Astrocyte (in vitro differentiated cells and primary cell): ENCODE results near the gene MUC5AC. TPM values are rescaled to one million over a fixed set of nuclear protein-coding genes. Genes with fewer than 3 reads are reported as not detected.

ENCODE experiments used
- DNase-seq: peaks from one replicate; pipeline ENCODE4 v3.0.0-alpha.2; 2010; ENCODE audit warnings: low read depth
- FAIRE-seq: peaks from 2 replicates; lab custom pipeline; 2011; peaks lifted over from hg19 to GRCh38; lab: Jason Lieb, UNC
- H2AFZ ChIP-seq: 2 replicates; pipeline ENCODE4 v1.6.0; 2012; ENCODE audit warnings: low read depth, low read length, inconsistent platforms
- H3K27ac ChIP-seq: 2 replicates; pipeline ENCODE4 v1.5.1; 2011; ENCODE audit warnings: low read depth, low read length, inconsistent platforms
- H3K27me3 ChIP-seq: 2 replicates; pipeline ENCODE4 v1.6.0; 2011; ENCODE audit warnings: low read length, inconsistent platforms; ENCODE audit not compliant: insufficient read depth
- H3K36me3 ChIP-seq: 2 replicates; pipeline ENCODE4 v1.5.1; 2011; ENCODE audit warnings: low read length, inconsistent platforms; ENCODE audit not compliant: insufficient read depth
- H3K4me1 ChIP-seq: 2 replicates; pipeline ENCODE4 v1.5.1; 2011; ENCODE audit warnings: low read length, inconsistent platforms; ENCODE audit not compliant: insufficient read depth
- H3K4me2 ChIP-seq: 2 replicates; pipeline ENCODE4 v1.6.0; 2012; ENCODE audit warnings: low read length, inconsistent platforms
- H3K4me3 ChIP-seq: 2 replicates; pipeline ENCODE4 v1.5.1; 2011; ENCODE audit warnings: low read depth, mild to moderate bottlenecking, low read length, inconsistent platforms; ENCODE audit not compliant: insufficient read depth
- H3K79me2 ChIP-seq: 2 replicates; pipeline ENCODE4 v1.6.0; 2012; ENCODE audit warnings: mild to moderate bottlenecking, low read length, inconsistent platforms; ENCODE audit not compliant: insufficient read depth
- H3K9ac ChIP-seq: 2 replicates; pipeline ENCODE4 v1.6.0; 2012; ENCODE audit warnings: mild to moderate bottlenecking, low read length, inconsistent platforms
- H3K9me3 ChIP-seq: 2 replicates; pipeline ENCODE4 v1.5.1; 2012; ENCODE audit warnings: low read depth, mild to moderate bottlenecking, low read length, inconsistent platforms; ENCODE audit not compliant: insufficient read depth
- H4K20me1 ChIP-seq: 2 replicates; pipeline ENCODE4 v1.6.0; 2012; ENCODE audit warnings: low read length, inconsistent platforms; ENCODE audit not compliant: insufficient read depth
- H3K27ac Mint-ChIP-seq: one replicate; pipeline ENCODE4 v1.8.0; 2021; ENCODE audit warnings: mild to moderate bottlenecking, mixed read lengths; ENCODE audit not compliant: unreplicated experiment
- H3K27me3 Mint-ChIP-seq: one replicate; pipeline ENCODE4 v1.8.0; 2021; ENCODE audit warnings: low read depth, mixed read lengths; ENCODE audit not compliant: unreplicated experiment
- H3K36me3 Mint-ChIP-seq: one replicate; pipeline ENCODE4 v1.8.0; 2021; ENCODE audit warnings: low read depth, mixed read lengths; ENCODE audit not compliant: unreplicated experiment
- H3K4me1 Mint-ChIP-seq: one replicate; pipeline ENCODE4 v1.8.0; 2021; ENCODE audit warnings: low read depth, mixed read lengths; ENCODE audit not compliant: unreplicated experiment
- H3K4me3 Mint-ChIP-seq: one replicate; pipeline ENCODE4 v1.8.0; 2021; ENCODE audit warnings: mild to moderate bottlenecking, moderate library complexity, mixed read lengths; ENCODE audit not compliant: unreplicated experiment
- H3K9me3 Mint-ChIP-seq: one replicate; pipeline ENCODE4 v1.8.0; 2021; ENCODE audit warnings: mild to moderate bottlenecking, mixed read lengths; ENCODE audit not compliant: unreplicated experiment
- EZH2 ChIP-seq: IDR thresholded peaks from 2 replicates; pipeline ENCODE4 v1.6.1; 2012; ENCODE audit warnings: mild to moderate bottlenecking, low read length, inconsistent platforms; ENCODE audit not compliant: insufficient read depth
- total RNA-seq: library from RNA; stranded (reverse); gene quantifications from 2 replicates; pipeline ENCODE4 v1.2.1, GENCODE V29; 2021
- TF ChIP-seq, protein P1 (sequence below): IDR thresholded peaks from 2 replicates; pipeline ENCODE4 v1.5.1; 2011; ENCODE audit warnings: low read depth, mild to moderate bottlenecking, inconsistent platforms, low read length, moderate library complexity; ENCODE audit not compliant: insufficient read depth

The MUC5AC gene
- total RNA-seq, 1 donor from 2014 or later: not detected

GRCh38 chr11:1174441-1175370, 17.0 kb downstream of the MUC5AC start:
- H3K4me2 ChIP-seq: no peak overlapping the region
- H3K4me3 ChIP-seq: no peak overlapping the region
- no peak overlapping the region for H3K27ac ChIP-seq
- no peaks in the 10 kb centered on the region for H3K27me3 ChIP-seq
- peaks cover 5% of the 10 kb centered on the region for H3K9me3 ChIP-seq
- H3K9ac ChIP-seq: no peak overlapping the region
- Mint-ChIP-seq H3K9me3 (peaks cover 2% of the 10 kb centered on the region), H3K4me1 (no peaks in the 10 kb centered on the region), H3K27me3 (peaks cover 7% of the 10 kb centered on the region), H3K36me3 (no peaks in the 10 kb centered on the region), H3K4me3 (no peak overlapping the region), H3K27ac (no peak overlapping the region)
- TF ChIP-seq EZH2: no peak
- TF ChIP-seq, protein P1, sequence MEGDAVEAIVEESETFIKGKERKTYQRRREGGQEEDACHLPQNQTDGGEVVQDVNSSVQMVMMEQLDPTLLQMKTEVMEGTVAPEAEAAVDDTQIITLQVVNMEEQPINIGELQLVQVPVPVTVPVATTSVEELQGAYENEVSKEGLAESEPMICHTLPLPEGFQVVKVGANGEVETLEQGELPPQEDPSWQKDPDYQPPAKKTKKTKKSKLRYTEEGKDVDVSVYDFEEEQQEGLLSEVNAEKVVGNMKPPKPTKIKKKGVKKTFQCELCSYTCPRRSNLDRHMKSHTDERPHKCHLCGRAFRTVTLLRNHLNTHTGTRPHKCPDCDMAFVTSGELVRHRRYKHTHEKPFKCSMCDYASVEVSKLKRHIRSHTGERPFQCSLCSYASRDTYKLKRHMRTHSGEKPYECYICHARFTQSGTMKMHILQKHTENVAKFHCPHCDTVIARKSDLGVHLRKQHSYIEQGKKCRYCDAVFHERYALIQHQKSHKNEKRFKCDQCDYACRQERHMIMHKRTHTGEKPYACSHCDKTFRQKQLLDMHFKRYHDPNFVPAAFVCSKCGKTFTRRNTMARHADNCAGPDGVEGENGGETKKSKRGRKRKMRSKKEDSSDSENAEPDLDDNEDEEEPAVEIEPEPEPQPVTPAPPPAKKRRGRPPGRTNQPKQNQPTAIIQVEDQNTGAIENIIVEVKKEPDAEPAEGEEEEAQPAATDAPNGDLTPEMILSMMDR: no peak
- no peak overlapping the region for H2AFZ ChIP-seq
- DNase-seq: no peak
- no peaks in the 10 kb centered on the region for H3K79me2 ChIP-seq
- H3K4me1 ChIP-seq: no peaks in the 10 kb centered on the region
- FAIRE-seq: no peak
- no peaks in the 10 kb centered on the region for H3K36me3 ChIP-seq
- no peaks in the 10 kb centered on the region for H4K20me1 ChIP-seq

DNA sequence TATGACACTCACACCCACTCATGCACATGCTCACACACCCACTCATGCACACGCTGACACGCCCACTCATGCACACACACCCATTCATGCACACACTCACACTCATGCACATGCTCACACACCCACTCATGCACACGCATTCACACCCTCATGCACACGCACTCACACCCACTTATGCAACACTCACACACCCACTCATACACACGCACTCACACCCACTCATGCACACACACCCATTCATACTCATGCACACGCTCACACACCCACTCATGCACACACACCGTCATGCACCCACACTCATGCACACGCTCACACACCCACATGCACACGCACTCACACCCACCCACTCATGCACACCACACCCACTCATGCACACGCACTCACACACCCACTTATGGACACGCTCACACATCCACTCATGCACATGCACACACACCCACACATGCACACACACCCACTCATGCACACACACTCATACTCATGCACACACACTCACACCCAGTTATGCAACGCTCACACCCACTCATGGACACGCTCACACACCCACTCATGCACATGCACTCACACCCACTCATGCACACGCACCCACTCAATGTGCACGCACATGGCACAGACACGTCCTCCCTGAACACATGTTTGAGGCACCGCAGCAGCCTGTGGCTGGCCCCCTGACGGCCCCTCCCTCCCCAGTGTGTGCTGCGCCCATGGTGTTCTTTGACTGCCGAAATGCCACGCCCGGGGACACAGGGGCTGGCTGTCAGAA, 17.9 kb downstream of the MUC5AC start:
- Histone ChIP-seq H3K9me3 (peaks cover 5% of the 10 kb centered on the region), H3K36me3 (no peaks in the 10 kb centered on the region), H2AFZ (no peak overlapping the region), H3K79me2 (no peaks in the 10 kb centered on the region), H4K20me1 (no peaks in the 10 kb centered on the region), H3K27ac (no peak overlapping the region), H3K27me3 (no peaks in the 10 kb centered on the region), H3K4me3 (no peak overlapping the region), H3K9ac (no peak overlapping the region), H3K4me1 (no peaks in the 10 kb centered on the region), H3K4me2 (no peak overlapping the region)
- TF ChIP-seq, protein P1: no peak
- no peak for TF ChIP-seq EZH2
- H3K9me3 Mint-ChIP-seq: peaks cover 2% of the 10 kb centered on the region
- H3K4me1 Mint-ChIP-seq: no peaks in the 10 kb centered on the region
- H3K36me3 Mint-ChIP-seq: no peaks in the 10 kb centered on the region
- DNase-seq (no peak), FAIRE-seq (no peak)
- no peak overlapping the region for H3K4me3 Mint-ChIP-seq
- H3K27me3 Mint-ChIP-seq: peaks cover 7% of the 10 kb centered on the region
- no peak overlapping the region for H3K27ac Mint-ChIP-seq
